ENCODE measurements around the gene TUBG2. TPM values are rescaled to one million over a fixed set of nuclear protein-coding genes. Genes with fewer than 3 reads are reported as not detected.
A peak's percentile ranks its signal among the peaks of the same experiment; 100 is the strongest.

The TUBG2 gene
- total and polyA plus RNA-seq, 4 donors, result 6.9 to 22.0 (median 11.7) TPM

- DNase-seq (no peak), ATAC-seq (ENCODE audit: insufficient read depth, low FRiP score) (no peak)
- H3K4me1 ChIP-seq (ENCODE audit: control insufficient read depth in 5 of 5, insufficient read depth in 5 of 5, low read length in 5 of 5), result peaks cover 4 to 31% (median 11%) of the 10 kb centered on the region in 5 donors
- WGBS, 2 donors, result 55 to 56% methylated on average over 22 to 30 of the region's 30 CpGs
- H3K4me3 ChIP-seq, result no peak overlapping the region
- TF ChIP-seq, protein P1, sequence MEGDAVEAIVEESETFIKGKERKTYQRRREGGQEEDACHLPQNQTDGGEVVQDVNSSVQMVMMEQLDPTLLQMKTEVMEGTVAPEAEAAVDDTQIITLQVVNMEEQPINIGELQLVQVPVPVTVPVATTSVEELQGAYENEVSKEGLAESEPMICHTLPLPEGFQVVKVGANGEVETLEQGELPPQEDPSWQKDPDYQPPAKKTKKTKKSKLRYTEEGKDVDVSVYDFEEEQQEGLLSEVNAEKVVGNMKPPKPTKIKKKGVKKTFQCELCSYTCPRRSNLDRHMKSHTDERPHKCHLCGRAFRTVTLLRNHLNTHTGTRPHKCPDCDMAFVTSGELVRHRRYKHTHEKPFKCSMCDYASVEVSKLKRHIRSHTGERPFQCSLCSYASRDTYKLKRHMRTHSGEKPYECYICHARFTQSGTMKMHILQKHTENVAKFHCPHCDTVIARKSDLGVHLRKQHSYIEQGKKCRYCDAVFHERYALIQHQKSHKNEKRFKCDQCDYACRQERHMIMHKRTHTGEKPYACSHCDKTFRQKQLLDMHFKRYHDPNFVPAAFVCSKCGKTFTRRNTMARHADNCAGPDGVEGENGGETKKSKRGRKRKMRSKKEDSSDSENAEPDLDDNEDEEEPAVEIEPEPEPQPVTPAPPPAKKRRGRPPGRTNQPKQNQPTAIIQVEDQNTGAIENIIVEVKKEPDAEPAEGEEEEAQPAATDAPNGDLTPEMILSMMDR (IDR thresholded peaks at IDR 0.05; ENCODE audit: control extremely low read depth, extremely low read depth), result no peak
- peaks cover 0 to 41% (median 28%) of the 10 kb centered on the region in 4 donors for H3K36me3 ChIP-seq (ENCODE audit: control insufficient read depth in 4 of 4, insufficient read depth in 4 of 4, low read length in 4 of 4)
- H3K9ac ChIP-seq (ENCODE audit: insufficient read depth in 1 of 2, low read length in 2 of 2), result no peak overlapping the region
- H3K27ac ChIP-seq (ENCODE audit: low read depth in 1 of 2, low read length in 1 of 2), result peak overlapping the region in 1 of 2 donors; percentile 34
- H3K27me3 ChIP-seq (ENCODE audit: control insufficient read depth in 3 of 3, insufficient read depth in 3 of 3, low read length in 2 of 3), result no peaks in the 10 kb centered on the region
- H3K9me3 ChIP-seq (ENCODE audit: control insufficient read depth in 4 of 4, insufficient read depth in 3 of 4, low read length in 3 of 4), result no peaks in the 10 kb centered on the region
Observed at GRCh38 chr17:42673266-42673884, 14.3 kb downstream of the TUBG2 start.

- Histone ChIP-seq H3K4me1 (ENCODE audit: control insufficient read depth in 5 of 5, insufficient read depth in 5 of 5, low read length in 5 of 5) (peaks cover 8 to 36% (median 10%) of the 10 kb centered on the region in 5 donors), H3K4me3 (no peak overlapping the region), H3K27ac (ENCODE audit: low read depth in 1 of 2, low read length in 1 of 2) (peak overlapping the region; percentile 17 to 85), H3K36me3 (ENCODE audit: control insufficient read depth in 4 of 4, insufficient read depth in 4 of 4, low read length in 4 of 4) (peaks cover 0 to 41% (median 26%) of the 10 kb centered on the region in 4 donors), H3K27me3 (ENCODE audit: control insufficient read depth in 3 of 3, insufficient read depth in 3 of 3, low read length in 2 of 3) (no peaks in the 10 kb centered on the region), H3K9ac (ENCODE audit: insufficient read depth in 1 of 2, low read length in 2 of 2) (peak overlapping the region in 1 of 2 donors; percentile 56), H3K9me3 (ENCODE audit: control insufficient read depth in 4 of 4, insufficient read depth in 3 of 4, low read length in 3 of 4) (no peaks in the 10 kb centered on the region)
- 5 to 6% methylated on average over 28 to 32 of the region's 32 CpGs for WGBS, 2 donors
- DNase-seq (peak; percentile 66 to 79 (median 72)), ATAC-seq (ENCODE audit: insufficient read depth, low FRiP score) (no peak)
- TF ChIP-seq, protein P1 (IDR thresholded peaks at IDR 0.05; ENCODE audit: control extremely low read depth, extremely low read depth), result no peak
Observed at GRCh38 chr17:42673885-42674754, 15.0 kb downstream of the TUBG2 start.

DNA sequence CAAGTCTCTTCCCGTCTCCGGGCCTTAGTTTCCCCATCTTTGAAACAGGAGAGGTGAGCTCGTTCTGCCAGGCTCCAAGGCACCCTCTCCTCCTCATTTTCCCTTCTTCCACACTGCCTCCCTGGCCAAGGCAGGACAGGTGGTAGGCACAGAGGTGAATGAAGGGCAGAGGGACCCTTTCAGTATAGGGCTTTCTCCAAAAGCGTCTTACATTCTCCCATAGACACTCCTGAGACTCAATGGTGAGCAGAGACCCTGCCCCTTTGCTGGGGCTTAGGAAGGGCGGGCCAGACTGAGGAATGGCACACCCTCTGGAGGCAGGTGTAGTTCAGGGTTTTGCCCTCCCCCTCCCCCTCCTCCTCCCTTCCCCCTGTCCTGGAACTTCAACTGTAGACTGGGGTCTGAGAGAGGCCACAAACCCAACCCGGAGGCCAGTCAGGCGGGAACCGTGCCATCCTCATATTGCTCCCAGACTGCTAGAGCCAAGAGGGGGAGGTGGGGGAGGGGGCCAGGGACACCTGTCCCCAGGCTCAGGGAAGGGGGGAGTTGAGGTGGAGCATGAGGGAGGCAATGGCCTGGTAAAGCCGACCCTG is 15.8 kb downstream of the TUBG2 start:
- WGBS, 2 donors, result 21 to 23% methylated on average over 9 of the region's 9 CpGs
- DNase-seq, result no peak
- ATAC-seq (ENCODE audit: insufficient read depth, low FRiP score), result no peak

More for the DNA sequence above, 15.8 kb downstream of the TUBG2 start:
- peak overlapping the region in 1 of 2 donors; percentile 56 for H3K9ac ChIP-seq (ENCODE audit: insufficient read depth in 1 of 2, low read length in 2 of 2)
- peak overlapping the region; percentile 85 to 91 for H3K27ac ChIP-seq (ENCODE audit: low read depth in 1 of 2, low read length in 1 of 2)
- no peaks in the 10 kb centered on the region for H3K27me3 ChIP-seq (ENCODE audit: control insufficient read depth in 3 of 3, insufficient read depth in 3 of 3, low read length in 2 of 3)
- H3K36me3 ChIP-seq (ENCODE audit: control insufficient read depth in 4 of 4, insufficient read depth in 4 of 4, low read length in 4 of 4), result peaks cover 0 to 34% (median 20%) of the 10 kb centered on the region in 4 donors
- H3K9me3 ChIP-seq (ENCODE audit: control insufficient read depth in 4 of 4, insufficient read depth in 3 of 4, low read length in 3 of 4), result no peaks in the 10 kb centered on the region
- H3K4me3 ChIP-seq, result peak overlapping the region; percentile 76
- TF ChIP-seq, protein P1 (IDR thresholded peaks at IDR 0.05; ENCODE audit: control extremely low read depth, extremely low read depth), result no peak
- H3K4me1 ChIP-seq (ENCODE audit: control insufficient read depth in 5 of 5, insufficient read depth in 5 of 5, low read length in 5 of 5), result peaks cover 9 to 43% (median 10%) of the 10 kb centered on the region in 5 donors
